Sigmoid colon (tissue), 4 donors: ENCODE data around the gene TFCP2.

Source experiments
- CTCF ChIP-seq, 4 experiments: fragments of 450-650 bp in 3 of 4; fragments of 200-600 bp in 1 of 4; IDR thresholded peaks; one replicate each; pipeline ENCODE4 v1.5.1; 2016 to 2019; ENCODE audit warnings: antibody characterized with exemption in 4 of 4, mild to moderate bottlenecking in 3 of 4, moderate library complexity in 2 of 4
- POLR2A ChIP-seq, 2 donors: fragments of 450-650 bp; IDR thresholded peaks; one replicate each; pipeline ENCODE4 v1.6.1; 2016; ENCODE audit warnings: antibody characterized with exemption in 2 of 2, mild to moderate bottlenecking in 2 of 2, moderate library complexity in 2 of 2
- POLR2AphosphoS5 ChIP-seq, 4 donors: sonication (generic); formaldehyde crosslinking; IDR thresholded peaks; one replicate each; pipeline ENCODE4 v1.6.1; 2017; ENCODE audit warnings: antibody characterized with exemption in 4 of 4

DNA sequence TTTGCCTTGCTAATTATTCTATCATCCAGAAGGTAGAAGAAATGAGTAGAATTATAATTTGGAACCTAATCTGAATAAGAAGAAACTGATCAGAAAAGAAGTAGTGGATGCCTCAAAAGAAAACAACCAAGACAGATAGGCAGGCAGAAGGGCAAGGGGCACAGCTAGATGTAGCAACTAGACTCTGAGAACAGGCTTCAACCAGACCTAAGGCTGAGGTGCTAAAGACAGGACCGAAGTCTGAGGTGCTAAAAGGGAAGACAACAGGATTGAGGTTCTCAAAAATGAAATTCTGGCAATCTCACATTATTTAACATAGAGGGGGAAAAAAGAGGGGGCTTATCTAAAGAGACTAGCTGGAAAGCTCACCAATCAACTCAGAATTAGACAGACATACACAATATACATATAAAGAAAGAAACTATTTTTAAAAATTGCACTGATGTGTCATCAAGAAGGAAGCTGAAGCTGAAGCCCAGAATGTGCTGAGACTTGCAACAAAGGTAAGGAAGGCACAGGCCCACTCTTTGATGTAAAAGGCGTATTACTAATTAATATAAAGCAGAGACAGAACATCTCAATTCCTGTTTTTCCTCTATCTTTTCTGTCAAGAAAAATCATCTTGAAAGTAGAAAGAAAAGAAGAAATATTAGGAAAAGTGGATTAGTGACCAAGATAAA, 45.7 kb downstream of the TFCP2 start:
- TF ChIP-seq POLR2A (IDR thresholded peaks at IDR 0.05) (no peak), CTCF (IDR thresholded peaks at IDR 0.05) (no peak), POLR2AphosphoS5 (IDR thresholded peaks at IDR 0.05) (no peak)
